Activated gamma-delta T cell (primary cell): ENCODE measurements around the gene CXCL14.
"Not testable (repeated sequence)": the region's sequence is repeated elsewhere in the genome, so short reads cannot be mapped to it uniquely, and the experiment has no call there.

ENCODE experiments used
- DNase-seq: peaks from one replicate; lab custom pipeline; 2025; lab: John Stamatoyannopoulos, UW

Gene CXCL14

GRCh38 chr5:135543001-135543484 lies 35.7 kb downstream of the CXCL14 start:
- DNase-seq = no peak

- DNase-seq = no peak
Observed at GRCh38 chr5:135541807-135542502, 36.8 kb downstream of the CXCL14 start.

GRCh38 chr5:135539430-135540005 lies 39.3 kb downstream of the CXCL14 start:
- no peak for DNase-seq

GRCh38 chr5:135538261-135538660 lies 40.5 kb downstream of the CXCL14 start:
- no peak for DNase-seq

GRCh38 chr5:135537745-135538144 lies 41.0 kb downstream of the CXCL14 start:
- no peak for DNase-seq

GRCh38 chr5:135537271-135537670 lies 41.5 kb downstream of the CXCL14 start:
- DNase-seq = no peak

- DNase-seq = no peak
Observed at GRCh38 chr5:135535820-135536801, 42.7 kb downstream of the CXCL14 start, which contains the start of gene NEUROG1. NEUROG1 (minus strand) TSS chr5:135535964; CDS start chr5:135535690, 274 bp downstream.

- DNase-seq = no peak
Observed at GRCh38 chr5:135535420-135535819, 43.4 kb downstream of the CXCL14 start.

GRCh38 chr5:135534609-135535419 lies 44.0 kb downstream of the CXCL14 start:
- no peak for DNase-seq

- DNase-seq = no peak
Observed at GRCh38 chr5:135533794-135534193, 45.0 kb downstream of the CXCL14 start.

GRCh38 chr5:135533334-135533733 lies 45.5 kb downstream of the CXCL14 start:
- no peak for DNase-seq

- DNase-seq = not testable (repeated sequence)
Observed at GRCh38 chr5:135529576-135529975, 49.2 kb downstream of the CXCL14 start.

- no peak for DNase-seq
Observed at GRCh38 chr5:135526924-135527323, 51.9 kb downstream of the CXCL14 start.

- DNase-seq = no peak
Observed at GRCh38 chr5:135521964-135522363, 56.8 kb downstream of the CXCL14 start.
